Measurements from ENCODE around the gene ASB9.

GRCh38 chrX:15293451-15293850 is 23.6 kb upstream of the ASB9 start:
- TF ChIP-seq CTCF (IDR thresholded peaks at IDR 0.05; ENCODE audit: low read depth, low read length, missing input control) (no peak), REST (IDR thresholded peaks at IDR 0.05) (no peak), GABPA (IDR thresholded peaks at IDR 0.05 in 1 of 2, conservative IDR thresholded peaks at IDR 0.05 in 1 of 2) (no peak), TAF1 (conservative IDR thresholded peaks at IDR 0.05) (no peak), MAX (IDR thresholded peaks at IDR 0.05) (no peak), YY1 (IDR thresholded peaks at IDR 0.05) (no peak)
